Peyer's patch (tissue), 4 donors: Measurements from ENCODE around the gene NACA2.

Source experiments
- POLR2A ChIP-seq, 2 donors: fragments of 450-650 bp; IDR thresholded peaks; one replicate each; pipeline ENCODE4 v1.5.1; 2017; ENCODE audit warnings: antibody characterized with exemption in 2 of 2, mild to moderate bottlenecking in 2 of 2, moderate library complexity in 2 of 2
- TF ChIP-seq, protein P1 (sequence below), 6 experiments: fragments of 450-650 bp in 4 of 6; fragments of 200-600 bp in 2 of 6; sonication (generic) in 1 of 6; IDR thresholded peaks; one replicate each; pipeline ENCODE4 v1.5.1; 2017 to 2019; ENCODE audit warnings: antibody characterized with exemption in 6 of 6, mild to moderate bottlenecking in 3 of 6, moderate library complexity in 1 of 6

DNA sequence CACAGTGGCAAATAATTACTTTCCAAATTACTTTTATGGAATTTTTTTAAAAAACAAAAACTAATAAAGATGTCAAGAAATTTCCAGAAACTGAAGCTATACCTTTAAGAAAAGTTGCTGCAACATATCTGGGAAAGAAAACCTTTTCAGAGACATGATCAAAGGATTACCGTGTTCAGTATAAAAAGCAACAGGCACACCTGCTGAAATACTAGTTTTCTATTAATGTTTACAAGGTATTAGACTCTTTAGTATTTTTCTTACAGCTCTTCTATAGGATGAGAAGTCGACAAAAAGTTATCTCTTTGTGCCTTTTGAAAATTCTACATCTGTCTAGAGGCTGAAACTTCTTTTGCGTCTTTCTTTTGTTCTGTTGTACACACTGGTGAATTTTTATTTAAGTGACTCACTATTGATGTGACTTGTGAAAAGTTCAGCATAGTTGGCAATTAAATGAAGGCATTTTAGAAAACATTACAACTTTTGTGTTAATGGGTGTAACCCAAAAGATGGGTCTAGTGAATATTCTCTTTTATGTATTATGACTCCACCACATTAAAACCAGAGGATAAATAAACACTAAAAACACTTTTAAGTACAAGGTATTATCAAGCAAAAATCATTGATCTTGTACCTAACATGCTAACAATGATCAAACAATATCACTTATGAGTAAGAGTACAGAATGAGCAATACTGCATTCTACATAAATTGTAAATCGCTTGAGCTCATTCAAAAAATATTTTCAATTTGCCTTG, 23.8 kb downstream of the NACA2 start:
- TF ChIP-seq, protein P1, sequence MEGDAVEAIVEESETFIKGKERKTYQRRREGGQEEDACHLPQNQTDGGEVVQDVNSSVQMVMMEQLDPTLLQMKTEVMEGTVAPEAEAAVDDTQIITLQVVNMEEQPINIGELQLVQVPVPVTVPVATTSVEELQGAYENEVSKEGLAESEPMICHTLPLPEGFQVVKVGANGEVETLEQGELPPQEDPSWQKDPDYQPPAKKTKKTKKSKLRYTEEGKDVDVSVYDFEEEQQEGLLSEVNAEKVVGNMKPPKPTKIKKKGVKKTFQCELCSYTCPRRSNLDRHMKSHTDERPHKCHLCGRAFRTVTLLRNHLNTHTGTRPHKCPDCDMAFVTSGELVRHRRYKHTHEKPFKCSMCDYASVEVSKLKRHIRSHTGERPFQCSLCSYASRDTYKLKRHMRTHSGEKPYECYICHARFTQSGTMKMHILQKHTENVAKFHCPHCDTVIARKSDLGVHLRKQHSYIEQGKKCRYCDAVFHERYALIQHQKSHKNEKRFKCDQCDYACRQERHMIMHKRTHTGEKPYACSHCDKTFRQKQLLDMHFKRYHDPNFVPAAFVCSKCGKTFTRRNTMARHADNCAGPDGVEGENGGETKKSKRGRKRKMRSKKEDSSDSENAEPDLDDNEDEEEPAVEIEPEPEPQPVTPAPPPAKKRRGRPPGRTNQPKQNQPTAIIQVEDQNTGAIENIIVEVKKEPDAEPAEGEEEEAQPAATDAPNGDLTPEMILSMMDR (IDR thresholded peaks at IDR 0.05): no peak
- TF ChIP-seq POLR2A (IDR thresholded peaks at IDR 0.05): no peak
